Activated naive CD4-positive, alpha-beta T cell treated with Interleukin-2 at 50 U/mL for 16 hours (primary cell): ENCODE measurements around the gene NSFL1C.
"Not testable (repeated sequence)": the region's sequence is repeated elsewhere in the genome, so short reads cannot be mapped to it uniquely, and the experiment has no call there.

Source experiments
- DNase-seq: peaks from one replicate; pipeline ENCODE4 v3.0.0-alpha.2; 2020

Gene NSFL1C

DNA sequence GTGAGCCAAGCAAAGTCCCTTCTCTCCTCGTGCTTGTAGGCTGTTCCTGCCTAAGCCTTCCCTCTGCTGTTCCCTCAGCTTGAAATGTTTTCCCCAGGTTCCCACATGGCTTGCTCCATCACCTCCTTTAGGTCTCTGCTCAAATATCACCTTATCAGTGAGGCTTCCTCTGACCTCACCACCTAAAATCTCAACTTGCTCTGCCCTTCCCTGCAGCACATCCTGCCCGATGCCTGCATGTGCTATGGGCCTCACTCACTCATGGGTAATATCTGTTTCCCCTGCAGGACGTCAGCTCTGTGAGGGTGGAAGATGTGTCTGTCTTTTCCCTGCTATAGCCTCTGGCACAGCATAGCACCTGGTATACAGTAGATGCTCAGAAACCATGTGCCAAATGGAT is 43.9 kb downstream of the NSFL1C start:
- DNase-seq = no peak

DNA sequence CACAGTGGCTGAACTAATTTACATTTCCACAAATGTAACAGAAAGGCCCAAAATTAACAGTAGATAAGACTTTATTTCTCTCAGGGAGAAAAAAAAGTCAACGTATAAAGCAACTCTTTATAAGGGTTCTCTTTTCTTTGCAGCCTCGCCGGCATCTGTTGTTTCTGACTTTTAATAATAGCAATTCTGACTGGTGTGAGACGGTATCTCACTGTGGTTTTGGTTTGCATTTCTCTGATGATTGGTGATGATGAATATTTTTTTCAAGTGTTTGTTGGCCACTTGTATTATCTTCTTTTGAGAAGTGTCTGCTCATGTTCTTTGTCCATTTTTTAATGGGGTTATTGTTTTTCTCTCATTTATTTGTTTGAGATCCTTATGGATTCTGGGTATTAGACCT is 46.6 kb downstream of the NSFL1C start:
- no peak for DNase-seq

DNA sequence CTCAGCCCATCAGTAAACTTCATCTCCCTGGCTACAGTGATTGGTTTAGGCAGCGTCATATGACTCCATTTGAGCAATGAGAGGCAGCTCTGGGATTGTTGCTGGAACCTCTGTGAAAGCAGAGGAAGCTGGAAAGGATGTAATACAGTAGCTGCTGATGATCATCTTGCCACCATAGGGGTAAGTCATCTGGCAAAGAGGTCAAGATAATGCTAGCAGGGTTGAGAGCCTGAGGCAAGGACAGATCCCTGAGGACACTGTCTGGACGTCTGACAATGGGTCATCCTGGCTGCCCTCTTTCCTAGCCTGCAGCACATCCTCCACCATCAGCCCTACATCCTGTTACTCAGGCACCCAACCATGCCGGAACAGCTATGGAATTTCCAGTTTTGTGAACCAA is 48.3 kb downstream of the NSFL1C start:
- DNase-seq = no peak

DNA sequence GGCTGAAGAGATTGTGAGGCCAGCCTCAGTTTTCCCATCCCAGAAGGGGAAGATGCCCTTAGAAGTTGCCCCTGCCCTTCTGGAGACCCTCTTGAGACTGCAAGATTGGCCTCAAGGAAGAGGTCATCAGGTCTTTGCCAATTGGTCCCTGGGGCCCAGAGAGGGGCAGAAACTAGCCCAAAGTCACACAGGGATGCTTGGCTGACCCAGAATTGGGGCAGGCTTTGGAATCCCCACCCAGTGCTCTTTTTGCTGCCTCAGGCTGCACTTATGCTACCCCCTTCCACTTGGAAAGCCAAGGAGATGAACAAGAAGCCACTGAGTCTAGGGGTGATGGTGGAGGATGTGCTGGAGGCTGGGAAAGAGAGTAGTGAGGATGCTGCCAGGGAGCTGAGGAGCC is 48.9 kb downstream of the NSFL1C start:
- DNase-seq = no peak

DNA sequence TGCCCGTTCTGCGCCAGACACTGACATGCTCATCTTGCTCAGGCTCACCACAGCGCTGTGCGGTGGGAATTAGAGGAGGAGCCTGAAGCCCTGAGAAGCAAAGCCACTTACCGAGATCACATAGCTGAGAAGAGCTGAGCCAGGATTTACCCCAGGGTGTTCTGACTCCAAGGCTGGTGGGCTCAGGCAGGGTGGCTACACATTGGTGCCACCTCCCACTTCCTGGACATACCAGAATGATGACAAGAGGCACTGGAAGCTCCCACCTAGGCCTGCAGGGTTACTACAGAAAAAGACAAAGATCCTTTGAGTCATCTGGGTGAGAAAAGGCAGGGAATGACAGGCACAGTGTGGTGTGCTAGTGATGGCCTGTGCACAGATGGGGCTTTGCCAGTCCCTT is 49.4 kb downstream of the NSFL1C start:
- no peak for DNase-seq

DNA sequence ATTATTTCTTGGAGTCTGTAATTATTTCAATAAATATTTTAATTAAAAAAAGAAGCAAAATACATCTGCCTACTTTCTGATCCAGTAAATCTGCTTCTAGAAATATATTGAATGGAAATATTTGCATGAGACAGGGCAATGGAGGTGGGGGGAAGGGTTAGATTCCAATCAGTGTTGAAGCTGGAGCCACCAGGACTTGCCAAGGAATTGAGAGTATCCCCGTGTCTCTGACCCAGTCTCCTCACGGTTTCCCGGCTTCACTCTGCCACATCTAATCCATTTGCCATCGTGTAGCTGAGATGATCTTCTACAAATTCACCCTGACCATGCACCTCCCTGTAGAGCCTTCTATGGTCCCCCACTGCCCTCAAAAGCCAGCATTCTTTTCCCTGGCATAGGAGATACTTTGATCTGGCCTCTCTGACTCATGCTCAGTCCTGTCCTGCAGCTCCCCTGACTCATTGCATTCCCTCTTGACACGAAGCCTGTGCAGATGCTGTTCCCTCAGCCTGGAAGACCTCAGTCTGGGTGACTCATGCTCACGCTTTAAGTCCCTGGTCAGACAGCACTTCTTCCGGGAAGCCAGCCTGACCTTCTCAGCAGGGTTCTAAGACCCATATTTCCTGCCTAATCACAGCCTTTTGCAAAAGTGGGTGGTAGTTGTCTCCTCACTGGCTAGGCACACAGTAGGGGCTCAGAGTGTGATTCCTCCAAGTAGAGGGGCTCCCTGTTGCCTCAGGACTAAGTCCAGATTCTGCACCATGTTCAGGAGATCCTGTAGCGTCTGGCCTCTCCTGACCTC is 50.8 kb downstream of the NSFL1C start:
- DNase-seq = no peak

DNA sequence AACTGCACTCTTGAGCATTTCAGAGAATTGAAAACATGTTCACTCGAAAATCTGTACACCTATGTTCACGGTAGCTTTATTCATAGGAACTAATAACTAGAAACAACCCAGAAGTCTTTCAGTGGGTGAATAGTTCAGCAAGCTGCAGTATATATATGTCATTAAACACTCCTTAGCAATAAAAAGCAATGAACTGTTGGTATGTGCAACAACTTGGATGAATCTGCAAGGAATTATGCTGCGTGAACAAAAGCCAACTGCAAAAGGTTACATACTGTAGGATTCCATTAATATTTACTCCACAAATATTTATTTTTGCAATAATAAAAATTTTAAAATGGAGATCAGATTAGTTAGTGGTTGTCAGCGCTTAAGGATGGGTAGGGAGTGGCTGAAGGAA is 51.7 kb downstream of the NSFL1C start:
- no peak for DNase-seq

DNA sequence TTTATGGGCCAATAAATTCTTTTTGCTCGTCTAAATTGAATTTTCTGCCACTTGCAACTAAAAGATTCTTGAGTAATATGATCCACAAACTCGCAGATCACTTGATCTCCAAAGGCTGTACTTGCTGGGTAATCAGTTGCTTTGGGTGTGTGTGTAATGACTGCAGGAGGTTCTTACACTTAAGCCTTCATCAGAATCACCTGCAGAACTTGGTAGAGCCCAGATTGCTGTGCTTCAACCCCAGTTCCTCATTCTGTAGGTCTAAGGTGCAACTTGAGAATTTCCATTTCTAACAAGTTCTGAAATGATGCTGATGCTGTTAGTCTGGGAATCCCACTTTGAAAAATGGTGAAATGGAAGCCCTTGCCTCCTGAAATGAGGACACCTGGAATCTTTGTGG is 60.8 kb downstream of the NSFL1C start:
- DNase-seq = no peak

DNA sequence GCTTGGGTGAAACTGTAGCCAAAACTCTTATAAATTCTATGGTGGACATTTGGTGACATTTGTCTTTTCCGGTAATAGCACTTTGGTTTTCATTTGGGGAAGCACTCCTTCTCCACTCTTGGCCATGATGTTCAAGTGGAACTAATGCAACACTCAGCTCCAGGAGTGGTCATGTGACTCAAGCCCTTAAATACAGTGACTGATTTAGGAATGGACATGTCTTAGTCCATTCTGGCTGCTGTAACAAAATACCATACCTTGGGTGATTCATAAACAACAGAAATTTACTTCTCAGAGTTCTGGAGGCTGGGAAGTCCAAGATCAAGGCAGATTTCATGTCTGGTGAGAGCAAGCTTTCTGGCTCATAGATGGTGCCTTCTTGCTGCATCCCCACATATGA is 63.0 kb downstream of the NSFL1C start:
- no peak for DNase-seq

DNA sequence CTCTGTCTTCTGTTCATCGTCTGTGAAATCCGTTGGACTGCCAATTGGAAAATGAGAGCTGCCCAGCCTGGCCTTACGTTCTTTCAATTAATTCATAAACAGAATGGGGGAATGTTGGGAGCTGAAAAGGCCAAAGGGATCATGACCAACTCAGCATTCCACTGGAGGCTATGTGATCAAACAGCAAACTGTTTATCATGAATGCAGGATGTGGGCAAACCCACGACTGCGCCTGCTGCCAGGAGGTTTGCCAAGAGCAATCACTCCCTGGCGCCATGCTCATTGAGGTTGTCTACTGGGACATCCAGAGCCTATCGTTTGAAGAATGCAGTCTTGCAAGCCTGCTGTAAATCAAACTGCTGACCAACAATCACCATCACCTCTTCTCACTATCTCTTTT is 64.5 kb downstream of the NSFL1C start:
- no peak for DNase-seq

DNA sequence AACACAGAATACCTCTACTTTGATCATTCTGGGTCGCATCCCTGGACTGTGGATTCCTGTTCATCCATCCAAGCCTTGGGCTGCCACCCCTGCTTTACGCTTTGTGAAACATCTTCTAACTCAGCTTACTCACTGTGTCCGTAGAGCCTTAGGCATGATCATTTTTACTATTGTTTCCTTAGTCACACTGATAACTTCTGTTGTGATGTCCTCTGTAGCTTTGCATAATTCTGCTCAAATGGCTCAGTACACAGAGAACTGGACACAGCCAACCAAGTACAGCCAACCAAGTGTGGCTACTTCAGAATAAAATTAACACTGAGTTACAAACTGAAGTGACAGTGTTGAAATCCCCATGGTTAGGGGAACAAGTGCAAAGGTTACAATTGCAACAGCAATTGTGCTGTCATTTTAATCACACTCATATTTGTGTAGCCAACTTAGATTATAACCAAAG is 65.2 kb downstream of the NSFL1C start:
- no peak for DNase-seq

DNA sequence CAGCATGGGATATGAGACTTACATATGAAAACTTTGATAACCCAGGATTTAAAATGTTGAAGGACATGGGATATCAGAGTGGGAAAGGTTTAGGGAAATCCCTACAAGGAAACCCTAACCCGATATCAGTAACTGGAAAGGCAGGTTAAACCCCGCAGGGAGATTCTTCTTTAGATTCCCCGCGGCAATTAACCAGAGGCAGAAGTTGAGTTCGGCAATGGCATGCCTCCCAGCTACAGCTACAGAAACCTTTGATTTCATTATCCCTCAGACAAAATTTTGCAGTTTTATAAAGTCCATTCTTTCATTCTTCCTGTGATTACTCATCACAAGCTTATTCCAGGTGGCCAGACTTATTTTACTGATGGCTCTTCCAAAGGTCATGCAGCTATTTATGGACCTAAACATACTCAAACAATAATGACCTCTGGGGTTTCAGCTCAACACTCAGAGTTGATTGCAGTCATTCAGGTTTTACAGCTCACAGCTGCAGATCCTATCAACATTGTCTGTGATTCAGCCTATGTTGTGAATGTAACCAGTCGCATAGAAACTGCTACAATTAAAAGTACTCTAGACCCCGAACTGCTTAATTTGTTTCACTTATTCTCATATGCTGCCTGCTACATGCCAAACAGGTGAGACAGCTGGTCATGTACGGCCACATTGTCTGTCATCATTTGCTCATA is 66.8 kb downstream of the NSFL1C start:
- DNase-seq = not testable (repeated sequence)

DNA sequence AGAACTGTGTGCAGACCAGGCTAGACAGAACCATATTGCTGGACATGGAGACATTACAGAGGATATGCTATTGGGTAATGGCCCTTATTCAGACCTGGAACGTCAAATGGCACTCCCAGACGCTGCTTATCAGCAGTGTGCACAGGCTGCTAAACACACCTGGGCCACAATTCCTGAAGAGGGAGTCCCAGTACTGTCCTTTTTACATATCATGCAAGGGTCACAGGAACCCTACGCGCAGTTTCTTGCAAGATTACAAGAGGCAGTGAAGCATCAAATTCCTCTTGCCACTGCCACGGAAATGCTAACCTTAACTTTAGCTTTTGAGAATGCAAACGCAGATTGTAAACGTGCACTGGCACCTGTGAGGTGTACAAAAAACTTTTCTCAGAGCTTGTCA is 68.5 kb downstream of the NSFL1C start:
- not testable (repeated sequence) for DNase-seq

DNA sequence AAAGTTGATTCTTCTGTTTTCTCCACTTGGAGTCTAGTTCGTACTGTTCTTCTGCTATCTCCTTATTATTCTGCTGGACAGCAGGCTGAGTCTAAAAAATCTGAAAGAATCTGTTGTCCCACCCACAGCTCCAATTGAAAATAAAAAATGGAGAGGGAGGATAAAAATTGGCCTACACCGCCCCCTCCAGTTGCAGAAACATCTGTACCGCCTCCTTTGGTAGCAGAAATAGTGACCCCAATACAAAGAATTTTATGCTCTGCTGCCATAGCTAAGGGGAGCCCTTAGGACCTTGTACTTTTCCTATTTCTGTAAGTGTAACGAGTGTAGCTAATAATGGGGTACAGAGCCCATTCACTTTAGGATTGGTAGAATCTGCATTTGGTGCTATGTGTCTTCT is 68.9 kb downstream of the NSFL1C start:
- no peak for DNase-seq

DNA sequence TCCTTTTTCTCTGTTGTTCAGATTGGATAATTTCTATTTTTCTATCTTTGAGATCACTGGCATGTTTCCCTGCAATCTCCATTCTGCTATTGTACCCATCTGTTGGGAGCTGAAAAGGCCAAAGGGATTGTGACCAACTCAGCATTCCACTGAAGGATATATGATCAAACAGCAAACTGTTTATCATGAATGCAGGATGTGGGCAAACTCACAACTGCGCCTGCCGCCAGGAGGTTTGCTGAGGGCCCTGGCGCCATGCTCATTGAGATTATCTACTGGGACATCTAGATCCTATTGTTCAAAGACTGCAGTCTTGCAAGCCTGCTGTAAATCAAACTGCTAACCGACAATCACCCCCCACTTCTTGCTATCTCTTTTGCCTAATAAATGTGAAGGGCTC is 69.9 kb downstream of the NSFL1C start:
- no peak for DNase-seq

DNA sequence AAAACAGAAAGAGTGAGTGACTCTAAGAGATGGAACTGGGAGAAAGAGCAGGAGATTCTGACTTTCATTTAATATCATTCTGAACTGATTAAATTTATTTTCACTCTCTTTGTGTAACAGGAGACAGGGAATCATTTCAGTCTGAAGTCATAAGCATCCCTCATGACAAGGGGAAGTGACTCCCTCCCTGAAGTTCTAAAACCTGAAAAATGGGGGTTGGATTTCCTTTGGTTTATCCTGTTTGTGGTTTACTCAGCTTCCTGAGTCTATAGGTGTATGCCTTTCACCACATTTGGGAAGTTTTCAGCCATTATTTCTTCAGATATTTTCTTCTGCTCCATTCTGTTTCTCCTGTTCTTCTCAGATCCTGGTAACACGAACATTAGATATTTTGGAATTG is 70.4 kb downstream of the NSFL1C start:
- no peak for DNase-seq

DNA sequence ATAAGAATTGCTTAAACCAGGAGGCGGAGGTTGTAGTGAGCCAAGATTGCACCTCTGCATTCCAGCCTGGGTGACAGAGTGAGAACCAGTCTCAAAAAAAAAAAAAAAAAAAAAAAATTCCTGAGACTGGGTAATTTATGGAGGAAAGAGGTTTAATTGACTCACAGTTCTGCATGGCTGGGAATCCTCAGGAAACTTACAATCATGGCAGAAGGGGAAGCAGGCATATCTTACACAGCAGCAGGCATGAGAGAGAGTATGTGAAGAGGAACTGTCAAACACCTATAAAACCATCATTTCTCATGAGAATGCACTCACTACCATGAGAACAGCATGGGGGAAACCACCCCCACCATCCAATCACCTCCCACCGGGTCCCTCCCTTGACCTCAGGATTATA is 72.0 kb downstream of the NSFL1C start:
- no peak for DNase-seq

DNA sequence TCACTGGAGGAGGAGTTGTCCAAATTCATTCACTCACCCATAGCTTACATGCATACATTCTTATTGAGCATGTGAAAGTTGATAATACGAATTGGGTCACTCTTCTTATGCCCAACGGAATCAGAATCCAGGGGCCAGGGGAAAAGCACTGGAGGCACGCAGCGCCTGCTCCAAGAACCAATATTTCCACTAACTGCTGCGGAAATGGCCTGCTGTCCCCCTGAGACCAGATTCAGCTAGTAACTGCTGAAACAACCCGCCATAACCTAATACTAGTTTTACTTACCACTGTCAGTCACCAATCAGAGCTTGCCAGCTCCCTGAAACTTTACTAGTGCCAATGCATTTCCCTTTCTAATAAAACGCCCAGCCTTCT is 73.2 kb downstream of the NSFL1C start:
- no peak for DNase-seq

DNA sequence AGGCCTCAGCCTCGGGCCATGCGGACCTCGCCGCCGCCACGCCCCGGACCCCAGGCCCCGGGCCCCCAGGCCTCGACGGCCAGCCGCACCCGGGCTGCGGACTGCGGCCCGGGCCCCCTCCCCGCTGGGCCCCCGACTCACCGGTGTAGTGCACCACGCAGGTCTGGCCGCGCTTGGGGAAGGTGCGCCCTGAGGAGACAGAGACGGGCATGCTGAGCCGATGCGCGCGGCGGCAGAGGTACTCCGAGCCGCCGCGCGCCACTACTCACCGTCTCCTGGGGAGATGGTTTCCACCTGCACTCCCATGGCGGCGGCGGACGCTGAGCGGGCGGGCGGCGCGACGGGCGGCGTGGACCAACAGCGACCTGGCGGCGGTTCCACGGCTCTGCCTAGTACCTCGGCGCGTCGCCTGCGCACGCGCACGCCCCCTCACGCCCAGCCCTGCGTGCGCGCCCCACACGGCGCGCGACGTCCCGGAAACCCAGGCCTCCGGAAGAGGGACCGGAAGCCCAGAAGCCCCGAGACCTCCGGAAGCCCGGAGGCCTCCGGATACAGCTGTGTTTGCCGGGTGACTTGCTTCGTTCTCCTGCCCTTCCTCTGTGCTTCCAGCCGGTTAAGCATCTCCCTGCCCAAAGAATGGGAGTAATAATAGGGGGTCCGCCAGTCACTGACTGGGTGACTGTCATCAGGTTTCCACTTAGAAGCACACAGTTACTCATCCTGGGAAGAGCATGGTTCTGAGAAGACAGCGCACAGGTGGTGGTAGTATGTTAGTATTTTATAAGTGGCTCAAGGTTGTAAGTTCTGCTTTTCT is 73.7 kb downstream of the NSFL1C start, which contains the start of gene FKBP1A:
Gene FKBP1A (minus strand): TSS at position 362 of the 814 bp plus-strand sequence. CDS start 56 bp downstream, at position 306.
- DNase-seq = peak; percentile 92

DNA sequence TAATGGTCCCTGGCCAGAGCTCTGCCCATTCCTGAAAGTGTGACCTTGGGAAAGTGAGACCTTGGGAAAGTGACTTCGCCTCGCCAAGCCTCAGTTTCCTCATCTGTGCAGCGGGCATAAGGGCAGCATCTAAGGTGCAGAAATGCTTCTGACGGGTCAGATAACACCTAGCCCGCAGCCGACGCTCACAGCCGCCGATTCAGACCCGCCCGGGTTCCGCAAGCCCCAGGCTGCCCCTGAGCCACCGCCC is 74.3 kb downstream of the NSFL1C start:
- no peak for DNase-seq
